ENCODE results near the gene CHD2.

- no peak for TF ChIP-seq CTCF (conservative IDR thresholded peaks at IDR 0.05 in 1 of 2, IDR thresholded peaks at IDR 0.05 in 1 of 2; ENCODE audit: extremely low read depth in 1 of 2, insufficient read depth in 1 of 2, low read depth in 1 of 2, low read length in 2 of 2)
- no peak for TF ChIP-seq EZH2 (IDR thresholded peaks at IDR 0.05; ENCODE audit: borderline replicate concordance, low read length)
Measured at GRCh38 chr15:92979011-92979701, 79.0 kb downstream of the CHD2 start.
